Measurements from ENCODE around the gene DAB2IP.

- TF ChIP-seq CTCF (optimal IDR thresholded peaks at IDR 0.05 in 1 of 3, IDR thresholded peaks at IDR 0.05 in 1 of 3, conservative IDR thresholded peaks at IDR 0.05 in 1 of 3; ENCODE audit: extremely low read depth in 1 of 3, insufficient read depth in 2 of 3, low read length in 3 of 3) (no peak), EZH2 (IDR thresholded peaks at IDR 0.05; ENCODE audit: low read length) (no peak)
These were observed 171.0 kb downstream of the DAB2IP start for GRCh38 chr9:121822093-121823085.
